Measurements from ENCODE around the gene SND1.

DNA sequence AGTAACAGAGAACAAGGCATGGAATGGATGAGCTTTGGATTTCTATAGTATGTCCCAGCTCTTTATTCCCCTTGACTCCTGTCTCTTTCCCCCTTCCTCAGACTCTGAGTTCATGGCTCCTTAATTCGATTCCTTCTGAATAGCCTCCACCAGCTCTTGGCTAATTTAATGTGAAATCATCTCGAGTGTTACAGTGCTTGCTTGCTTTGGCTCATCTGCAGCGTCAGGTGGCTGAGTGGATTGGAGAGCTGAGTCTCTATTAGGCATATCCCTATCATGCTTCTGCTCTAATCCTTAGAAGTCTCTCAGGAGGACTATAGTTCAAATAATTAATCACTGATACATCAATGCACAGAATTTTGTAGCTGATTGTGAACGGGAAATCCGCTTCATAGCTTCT, 244.7 kb downstream of the SND1 start:
- TF ChIP-seq, protein P1, sequence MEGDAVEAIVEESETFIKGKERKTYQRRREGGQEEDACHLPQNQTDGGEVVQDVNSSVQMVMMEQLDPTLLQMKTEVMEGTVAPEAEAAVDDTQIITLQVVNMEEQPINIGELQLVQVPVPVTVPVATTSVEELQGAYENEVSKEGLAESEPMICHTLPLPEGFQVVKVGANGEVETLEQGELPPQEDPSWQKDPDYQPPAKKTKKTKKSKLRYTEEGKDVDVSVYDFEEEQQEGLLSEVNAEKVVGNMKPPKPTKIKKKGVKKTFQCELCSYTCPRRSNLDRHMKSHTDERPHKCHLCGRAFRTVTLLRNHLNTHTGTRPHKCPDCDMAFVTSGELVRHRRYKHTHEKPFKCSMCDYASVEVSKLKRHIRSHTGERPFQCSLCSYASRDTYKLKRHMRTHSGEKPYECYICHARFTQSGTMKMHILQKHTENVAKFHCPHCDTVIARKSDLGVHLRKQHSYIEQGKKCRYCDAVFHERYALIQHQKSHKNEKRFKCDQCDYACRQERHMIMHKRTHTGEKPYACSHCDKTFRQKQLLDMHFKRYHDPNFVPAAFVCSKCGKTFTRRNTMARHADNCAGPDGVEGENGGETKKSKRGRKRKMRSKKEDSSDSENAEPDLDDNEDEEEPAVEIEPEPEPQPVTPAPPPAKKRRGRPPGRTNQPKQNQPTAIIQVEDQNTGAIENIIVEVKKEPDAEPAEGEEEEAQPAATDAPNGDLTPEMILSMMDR (IDR thresholded peaks at IDR 0.05): no peak
- no peak for TF ChIP-seq POLR2AphosphoS5 (IDR thresholded peaks at IDR 0.05; ENCODE audit: insufficient read depth in 1 of 2, low read depth in 1 of 2)

Data from vagina (tissue), 2 donors.